NCI-H128 (cell line): ENCODE measurements around the gene ANXA1.
"Not testable (repeated sequence)": the region's sequence is repeated elsewhere in the genome, so short reads cannot be mapped to it uniquely, and the experiment has no call there.

ENCODE experiments used
- DNase-seq: peaks from one replicate; lab custom pipeline; 2025; ENCODE audit not compliant: unreplicated experiment; lab: John Stamatoyannopoulos, UW

Gene ANXA1, protein sequence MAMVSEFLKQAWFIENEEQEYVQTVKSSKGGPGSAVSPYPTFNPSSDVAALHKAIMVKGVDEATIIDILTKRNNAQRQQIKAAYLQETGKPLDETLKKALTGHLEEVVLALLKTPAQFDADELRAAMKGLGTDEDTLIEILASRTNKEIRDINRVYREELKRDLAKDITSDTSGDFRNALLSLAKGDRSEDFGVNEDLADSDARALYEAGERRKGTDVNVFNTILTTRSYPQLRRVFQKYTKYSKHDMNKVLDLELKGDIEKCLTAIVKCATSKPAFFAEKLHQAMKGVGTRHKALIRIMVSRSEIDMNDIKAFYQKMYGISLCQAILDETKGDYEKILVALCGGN

DNA sequence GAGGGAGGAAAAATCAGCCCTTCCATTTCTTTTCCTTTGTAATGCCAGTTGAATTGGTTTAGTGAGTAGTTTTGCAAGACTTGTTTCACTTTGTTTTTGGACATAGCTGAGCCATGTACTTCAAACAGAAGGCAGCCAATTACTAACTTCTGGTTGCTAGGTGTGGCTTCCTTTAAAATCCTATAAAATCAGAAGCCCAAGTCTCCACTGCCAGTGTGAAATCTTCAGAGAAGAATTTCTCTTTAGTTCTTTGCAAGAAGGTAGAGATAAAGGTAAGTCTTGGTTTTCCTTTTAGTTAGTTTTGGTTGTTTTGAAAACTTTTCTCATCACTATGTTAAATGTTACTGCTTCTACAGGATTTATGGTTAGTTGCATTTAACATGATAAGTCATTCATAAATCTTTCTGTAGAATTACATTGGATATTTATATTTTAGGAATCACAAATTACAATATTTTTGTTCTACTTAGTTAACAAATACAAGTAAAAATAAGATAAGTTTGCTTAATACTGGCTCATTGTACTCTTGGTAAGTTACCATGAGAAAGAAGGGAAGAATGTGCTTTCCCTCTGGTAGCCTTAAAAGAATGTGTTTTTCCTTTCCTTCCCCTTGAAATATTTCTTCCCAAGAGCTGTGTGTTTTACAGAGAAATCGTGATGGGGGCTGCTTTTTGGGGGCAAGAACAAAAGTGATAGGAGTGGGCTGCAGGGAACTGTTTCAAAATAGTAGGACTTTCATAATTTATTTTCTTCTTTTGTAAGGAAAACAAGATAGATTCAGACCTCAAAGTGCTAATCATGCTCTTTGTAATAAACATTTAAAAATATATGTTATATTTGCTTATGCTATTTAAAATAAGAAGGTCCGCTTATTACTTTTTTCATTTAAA is at the start of gene ANXA1:
Gene ANXA1, plus strand, starts transcription at position 213 of the 890 bp plus-strand sequence. CDS start 6,671 bp downstream, outside the sequence.
- no peak for DNase-seq

DNA sequence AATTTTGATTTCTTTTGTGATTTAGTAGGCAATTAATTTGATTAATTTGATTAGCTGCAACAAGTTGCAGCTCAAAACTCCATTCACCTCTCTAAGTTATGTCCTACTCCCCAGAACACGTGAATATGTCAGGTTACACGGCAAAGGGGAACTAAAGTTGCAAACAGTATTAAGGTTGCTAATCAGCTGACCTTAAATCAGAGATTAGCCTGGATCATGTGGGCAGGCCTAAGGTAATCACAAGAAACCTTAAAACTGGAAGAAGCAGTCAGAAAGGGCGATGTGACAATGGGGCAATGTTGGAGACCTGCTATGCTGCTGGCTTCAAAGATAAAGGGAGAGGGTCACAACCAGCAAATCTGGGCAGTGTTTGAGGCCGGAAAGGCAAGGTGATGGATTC is 47.3 kb upstream of the ANXA1 start:
- no peak for DNase-seq

DNA sequence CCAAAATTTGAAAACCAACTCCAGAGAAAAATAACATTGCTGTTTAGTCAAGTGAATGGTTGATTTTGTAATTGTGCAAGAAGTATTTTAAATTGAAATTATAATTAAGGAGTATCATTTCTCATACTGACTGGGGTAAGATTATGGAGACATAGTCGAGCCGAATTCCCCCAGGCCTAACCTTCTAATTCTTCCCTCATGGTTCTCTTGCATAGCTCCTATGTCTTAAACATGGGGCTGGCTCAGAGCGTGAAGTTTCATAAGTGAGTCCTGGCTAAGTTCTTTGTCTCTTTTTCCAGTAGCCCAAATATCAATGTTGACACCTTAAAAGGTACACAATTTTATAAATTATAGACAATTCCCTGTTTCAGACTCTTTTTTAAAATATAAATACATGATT is 46.7 kb upstream of the ANXA1 start:
- no peak for DNase-seq

DNA sequence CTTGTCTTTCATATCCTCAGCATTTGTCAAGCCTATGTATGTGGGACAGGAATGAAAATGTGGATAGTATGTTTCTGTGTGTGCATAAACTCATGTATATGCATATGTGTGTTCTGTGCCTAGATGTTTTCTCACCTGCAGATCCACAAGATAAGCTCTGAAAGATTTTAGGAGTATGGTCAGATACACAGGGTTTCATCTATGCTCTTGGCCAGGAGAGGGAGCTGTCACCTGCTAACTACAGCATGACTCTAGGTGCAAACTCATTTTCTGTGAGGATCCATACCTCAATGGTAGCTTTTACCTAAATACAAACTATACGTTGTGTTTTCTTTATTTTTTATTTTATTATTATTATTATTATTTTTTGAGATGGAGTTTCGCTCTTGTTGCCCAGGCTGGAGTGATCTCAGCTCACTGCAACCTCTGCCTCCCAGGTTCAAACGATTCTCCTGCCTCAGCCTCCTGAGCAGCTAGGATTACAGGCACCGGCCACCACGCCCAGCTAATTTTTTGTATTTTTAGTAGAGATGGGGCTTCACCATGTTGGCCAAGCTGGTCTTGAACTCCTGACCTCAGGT is 44.1 kb upstream of the ANXA1 start:
- not testable (repeated sequence) for DNase-seq

DNA sequence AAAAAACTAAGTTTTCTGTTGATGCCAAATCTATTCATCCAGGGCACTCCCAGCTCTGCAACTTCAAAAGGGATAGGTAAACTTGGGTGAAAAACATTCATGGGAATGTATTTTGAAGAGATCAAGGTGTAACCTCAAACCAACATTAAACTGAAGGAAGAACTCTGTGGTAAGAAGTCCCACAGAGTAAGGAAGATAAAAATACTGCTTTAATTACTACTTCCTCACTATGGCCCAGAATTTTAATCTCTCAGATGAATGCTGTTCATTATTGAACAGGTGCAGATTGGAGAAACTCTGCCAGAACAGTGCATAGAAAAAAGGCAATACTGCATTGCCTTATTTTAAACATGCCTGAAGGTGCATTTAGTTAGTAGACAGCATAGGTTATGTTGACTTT is 37.6 kb upstream of the ANXA1 start:
- no peak for DNase-seq

DNA sequence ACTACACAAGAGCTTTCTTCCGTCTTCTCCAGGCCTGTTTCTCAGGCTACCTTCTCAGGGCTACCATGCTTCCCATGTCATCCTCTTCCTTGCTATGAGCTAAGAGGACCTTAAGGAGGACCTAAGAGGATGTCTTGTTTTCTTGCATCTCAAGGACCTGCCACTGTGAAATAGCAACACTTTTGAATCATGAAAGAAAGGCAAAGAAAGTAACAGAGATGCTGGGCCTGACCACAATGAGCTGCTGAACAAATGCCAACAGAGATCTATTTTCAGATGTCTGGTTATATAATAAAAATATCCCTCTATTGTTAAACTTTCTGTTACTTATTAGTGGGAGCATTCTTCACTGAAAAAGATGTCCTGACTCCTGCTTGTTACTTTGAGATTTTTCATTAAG is 36.7 kb upstream of the ANXA1 start:
- no peak for DNase-seq

DNA sequence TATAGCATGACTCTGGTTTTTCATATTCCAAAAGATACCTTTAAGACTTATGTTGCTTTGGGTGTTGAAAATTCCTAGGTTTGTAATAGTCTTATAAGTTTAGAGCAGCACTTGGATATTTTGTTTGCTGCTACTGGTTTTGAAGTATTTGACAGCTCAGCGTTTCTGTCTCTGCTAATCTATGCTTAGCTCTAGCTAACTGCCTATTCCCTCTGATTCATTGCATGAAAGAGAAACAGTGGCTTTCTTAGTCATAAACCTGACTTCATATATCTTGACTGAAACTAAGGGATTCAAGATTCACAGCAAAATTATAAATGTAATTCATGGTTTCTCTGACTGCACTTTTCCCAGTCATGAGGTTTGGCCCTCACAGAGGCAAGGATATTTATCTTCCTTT is 35.6 kb upstream of the ANXA1 start:
- no peak for DNase-seq

DNA sequence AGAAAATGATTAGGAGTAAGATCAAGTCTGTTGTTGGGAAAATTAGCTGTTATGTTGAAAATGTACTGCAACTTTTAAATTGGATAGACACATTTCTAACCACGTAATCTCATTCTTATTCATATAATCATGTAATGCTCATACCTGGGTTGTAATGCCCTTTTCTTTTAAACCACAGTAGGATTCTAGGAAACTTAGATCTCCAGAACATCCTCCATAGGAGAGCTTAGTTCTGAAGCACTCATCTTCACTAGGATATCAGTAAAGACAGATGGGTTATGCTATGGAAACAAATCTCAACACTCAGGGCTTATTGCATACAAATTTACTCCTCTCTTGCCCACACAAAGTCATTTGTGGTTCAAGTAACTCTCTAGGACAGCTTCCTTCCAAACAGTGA is 34.8 kb upstream of the ANXA1 start:
- DNase-seq: no peak

DNA sequence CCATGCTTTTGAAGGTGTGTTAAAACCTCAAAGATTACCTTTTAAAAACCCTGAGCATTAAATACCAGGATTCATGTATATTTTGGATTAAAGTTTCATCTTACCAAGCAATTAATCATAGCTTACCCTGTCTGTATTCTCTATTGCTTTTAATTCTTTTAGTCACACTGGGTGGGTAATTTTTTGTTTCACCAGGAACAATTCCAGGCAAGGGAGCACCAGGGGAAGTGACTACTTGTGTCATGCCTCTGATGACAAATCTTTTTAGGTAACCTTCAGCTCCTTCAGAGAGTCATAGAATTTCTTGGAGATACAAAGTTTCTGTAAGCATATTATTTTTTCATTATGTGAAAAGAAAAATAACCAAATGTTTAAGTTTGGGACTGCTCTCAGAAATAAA is 33.4 kb upstream of the ANXA1 start:
- no peak for DNase-seq

DNA sequence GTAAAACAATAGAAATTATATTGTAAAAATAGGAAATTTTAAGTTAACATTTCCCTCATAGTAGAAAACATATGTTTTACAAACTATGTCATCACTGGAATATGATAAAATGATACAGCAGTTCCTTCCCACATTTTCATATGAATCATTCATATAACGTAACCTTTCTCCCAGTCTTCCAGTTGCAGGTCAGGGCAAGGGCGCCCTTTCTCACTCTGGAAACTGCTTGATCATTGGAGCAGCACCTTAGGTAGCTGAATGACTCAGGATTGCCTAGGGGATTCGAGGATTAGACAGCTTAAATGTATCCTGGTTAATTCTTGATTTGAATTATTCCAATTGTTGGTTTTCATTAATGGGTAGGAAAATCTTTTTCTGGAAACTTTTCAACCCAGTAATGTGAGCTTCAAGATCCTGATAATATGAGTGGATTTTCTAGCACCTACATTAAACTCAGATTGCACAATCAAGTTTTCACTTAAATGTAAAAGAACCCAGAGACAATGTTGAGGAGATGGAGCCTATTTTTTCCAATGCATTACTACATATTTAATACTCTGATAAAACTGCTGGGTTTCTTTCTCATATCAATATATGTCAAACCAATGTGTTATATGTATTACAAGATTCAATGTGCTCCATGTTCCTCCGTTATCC is 32.6 kb upstream of the ANXA1 start:
- no peak for DNase-seq

DNA sequence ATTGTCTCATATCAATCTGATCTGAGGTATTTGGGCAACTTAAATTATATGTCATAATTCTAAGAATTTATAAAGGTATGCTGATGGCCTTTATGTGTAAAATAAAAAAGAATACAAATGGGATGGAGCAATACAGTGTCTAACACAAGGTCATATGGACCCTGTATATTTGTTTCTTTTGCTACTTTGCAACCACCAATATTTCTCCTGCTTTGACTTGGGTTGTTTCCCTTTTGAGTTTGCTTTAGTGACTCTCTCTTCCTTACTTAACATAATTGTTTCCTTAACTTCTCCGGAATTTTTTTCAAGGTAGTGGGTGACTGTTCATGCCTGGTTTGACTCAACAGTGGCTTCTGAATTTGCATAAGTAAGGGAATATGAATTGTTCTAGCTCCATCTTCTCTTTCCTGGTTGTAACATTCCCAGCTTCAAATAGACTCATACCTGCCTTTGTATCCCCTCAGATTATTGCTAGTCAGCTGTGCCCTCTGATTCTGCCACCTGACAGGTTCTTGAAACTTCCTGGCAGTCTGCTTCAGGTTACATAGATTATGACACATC is 30.2 kb upstream of the ANXA1 start:
- DNase-seq: no peak

DNA sequence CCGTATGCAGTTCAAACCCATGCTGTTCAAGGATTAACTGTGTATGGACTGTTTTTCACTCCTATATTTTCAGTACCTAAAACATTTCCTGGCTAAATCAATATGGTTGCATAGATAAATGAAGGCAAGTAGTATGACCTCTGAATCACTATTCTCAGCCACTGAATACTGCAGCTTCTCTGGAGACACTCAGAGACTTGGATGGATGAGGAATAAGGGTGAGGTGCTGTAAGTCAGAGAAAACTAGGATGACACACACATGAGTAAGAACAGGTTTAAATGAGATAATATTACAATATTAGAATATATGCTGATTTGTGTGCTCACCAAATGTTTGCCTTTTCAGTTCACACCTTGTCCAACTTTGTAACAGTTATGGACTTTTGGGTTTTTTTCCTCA is 26.0 kb upstream of the ANXA1 start:
- DNase-seq: no peak

DNA sequence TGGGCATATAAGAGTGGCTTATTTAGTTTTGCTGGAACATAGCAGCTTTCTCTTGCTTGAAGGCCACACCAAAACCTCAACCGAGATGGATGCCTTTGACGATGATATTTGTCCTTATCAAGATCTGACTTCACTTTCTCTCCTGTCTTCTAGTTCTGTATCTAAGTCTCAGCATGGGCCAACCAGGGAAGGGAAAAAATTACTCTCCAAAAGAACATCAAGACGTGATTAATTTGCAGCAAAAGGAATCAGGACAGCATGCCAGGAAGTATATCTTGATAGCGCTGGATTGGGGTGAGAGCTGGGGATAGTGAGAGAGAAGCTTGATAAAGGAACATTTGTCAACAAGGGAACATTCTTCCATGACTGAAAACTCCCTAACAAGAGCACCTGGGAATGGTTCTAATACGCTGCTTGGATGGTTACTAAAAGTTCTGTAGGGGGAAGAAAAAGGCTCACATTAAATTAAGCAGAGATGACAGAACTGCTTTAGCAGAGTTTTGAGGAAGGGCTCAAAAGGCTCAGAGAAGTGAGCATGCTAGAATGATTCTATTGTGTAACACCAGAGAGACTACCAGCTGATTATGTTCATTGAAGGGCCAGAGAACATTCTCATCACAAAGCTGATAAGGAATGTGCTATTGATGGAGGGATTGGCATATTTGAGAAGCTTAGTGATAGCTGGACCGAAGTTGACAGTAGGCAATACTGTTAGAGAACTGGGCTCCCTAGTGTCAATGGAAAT is 21.6 kb upstream of the ANXA1 start:
- no peak for DNase-seq

DNA sequence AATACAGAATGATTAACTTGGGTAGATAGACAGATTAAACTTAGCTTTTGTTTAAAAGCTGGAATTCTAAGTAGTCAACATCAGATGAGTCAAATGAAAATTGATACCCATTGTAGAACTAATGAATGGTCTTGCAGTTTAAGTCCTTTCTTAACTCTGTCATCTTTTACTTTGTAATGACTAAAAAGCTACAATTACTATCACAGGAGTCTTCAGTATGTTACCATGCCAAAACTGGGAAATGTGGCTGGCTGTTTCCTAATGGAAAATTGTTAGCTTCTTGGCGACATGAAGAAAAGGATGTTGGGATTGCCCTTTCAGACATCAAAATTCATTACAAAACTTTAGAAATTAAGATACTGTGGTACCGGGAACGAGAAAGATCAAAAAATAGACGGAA is 20.2 kb upstream of the ANXA1 start:
- DNase-seq: no peak

DNA sequence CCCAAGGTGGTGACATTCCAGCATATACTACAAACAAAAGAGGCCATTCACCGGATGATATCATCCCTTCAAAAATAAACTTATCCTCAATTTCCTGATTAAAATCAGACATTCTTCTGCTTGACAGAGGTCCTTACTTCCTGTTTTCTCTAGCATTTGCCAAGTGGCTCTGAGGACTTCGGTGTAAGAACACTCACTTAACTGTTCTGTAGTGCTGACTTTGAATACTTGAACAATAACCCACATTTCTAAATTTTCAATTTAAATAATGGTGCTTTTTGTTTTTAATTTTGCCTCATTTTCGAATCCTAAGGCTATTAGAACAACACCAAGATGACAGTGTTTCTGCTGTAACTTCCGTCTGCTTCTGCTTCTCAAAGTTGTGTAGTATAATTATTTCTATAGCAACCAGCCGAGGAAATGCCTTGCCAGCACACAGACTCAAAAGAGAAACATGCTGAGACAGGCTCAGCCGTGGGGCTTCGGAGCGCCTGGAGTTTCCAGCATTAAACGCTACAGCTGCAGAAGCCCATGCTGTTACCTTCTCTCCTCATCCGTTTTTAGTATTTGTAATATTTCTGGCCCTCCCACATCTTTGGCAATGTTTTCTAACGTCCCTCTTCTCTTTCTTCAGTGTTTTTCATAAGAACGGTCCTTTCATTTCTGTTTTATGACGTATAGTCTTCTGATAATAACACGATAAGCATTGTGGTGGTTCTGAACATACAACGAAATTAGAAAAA is 19.5 kb upstream of the ANXA1 start:
- DNase-seq: no peak

DNA sequence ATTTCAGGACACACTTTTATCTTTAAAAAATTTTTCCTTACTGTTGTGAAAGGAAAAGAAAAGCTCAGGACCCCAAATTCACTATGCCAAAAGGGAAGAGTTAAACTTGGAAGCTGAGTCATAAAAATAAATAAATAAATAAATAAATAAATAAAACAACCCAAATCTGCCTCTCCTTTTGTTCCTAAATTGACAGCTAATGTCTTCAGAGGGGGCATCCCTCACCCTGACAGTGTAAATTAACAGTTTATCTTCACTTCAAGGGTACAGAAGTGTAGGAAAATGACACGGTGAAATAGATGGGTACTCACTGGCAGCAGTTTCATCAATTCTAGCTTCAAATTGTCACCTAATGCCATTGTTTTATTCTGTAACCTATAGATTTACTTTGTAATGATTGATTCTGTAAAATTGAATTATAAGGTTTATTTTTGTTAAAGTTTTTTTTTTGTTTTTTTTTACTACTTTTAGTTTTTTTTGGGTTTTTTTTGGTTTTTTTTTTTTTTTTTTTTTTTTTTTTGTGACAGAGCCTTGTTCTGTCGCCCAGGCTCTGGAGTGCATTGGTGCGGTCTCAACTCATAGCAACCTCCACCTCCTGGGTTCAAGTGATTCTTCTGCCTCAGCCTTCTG is 18.5 kb upstream of the ANXA1 start:
- no peak for DNase-seq

DNA sequence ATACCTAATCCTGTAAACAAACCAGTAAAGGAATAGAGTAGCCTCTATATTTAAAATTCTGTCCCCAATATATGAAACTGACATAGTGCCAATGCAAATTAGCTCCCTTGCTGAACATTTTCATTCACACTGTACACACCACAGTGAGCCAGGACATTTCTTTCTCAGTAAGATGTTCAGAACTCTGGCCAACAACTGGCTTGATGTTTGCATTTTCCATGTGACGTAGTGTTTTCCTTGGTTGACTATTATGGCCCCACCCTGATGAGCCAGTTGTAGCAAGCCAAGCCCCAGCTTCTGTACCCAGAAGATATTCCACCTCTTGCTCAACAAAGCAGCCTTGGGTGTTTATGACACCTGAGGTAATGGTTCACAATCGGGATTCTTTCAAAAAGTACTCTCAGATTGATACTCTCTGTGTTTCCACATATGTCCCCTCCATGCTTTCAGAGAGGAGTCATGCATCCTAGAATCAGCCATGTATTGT is 17.7 kb upstream of the ANXA1 start:
- DNase-seq: no peak

DNA sequence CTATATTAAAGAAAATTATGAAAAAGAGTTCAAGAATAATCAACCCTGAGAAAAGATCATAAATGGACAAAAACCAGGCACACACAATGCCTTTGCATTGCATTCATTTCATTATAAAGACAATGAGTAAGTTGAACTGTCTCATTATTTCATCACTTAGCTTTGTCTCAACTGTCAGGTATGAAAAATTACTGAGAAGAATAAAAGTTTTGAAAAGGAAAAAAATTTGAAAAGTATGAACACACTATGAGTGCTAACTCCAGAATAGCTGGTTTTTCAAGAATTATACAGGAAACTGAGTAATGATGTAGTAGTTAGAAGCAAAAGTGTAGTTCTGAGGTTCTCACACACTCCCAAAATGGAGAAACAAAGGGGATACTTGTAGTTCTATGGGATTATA is 16.3 kb upstream of the ANXA1 start:
- DNase-seq: no peak

DNA sequence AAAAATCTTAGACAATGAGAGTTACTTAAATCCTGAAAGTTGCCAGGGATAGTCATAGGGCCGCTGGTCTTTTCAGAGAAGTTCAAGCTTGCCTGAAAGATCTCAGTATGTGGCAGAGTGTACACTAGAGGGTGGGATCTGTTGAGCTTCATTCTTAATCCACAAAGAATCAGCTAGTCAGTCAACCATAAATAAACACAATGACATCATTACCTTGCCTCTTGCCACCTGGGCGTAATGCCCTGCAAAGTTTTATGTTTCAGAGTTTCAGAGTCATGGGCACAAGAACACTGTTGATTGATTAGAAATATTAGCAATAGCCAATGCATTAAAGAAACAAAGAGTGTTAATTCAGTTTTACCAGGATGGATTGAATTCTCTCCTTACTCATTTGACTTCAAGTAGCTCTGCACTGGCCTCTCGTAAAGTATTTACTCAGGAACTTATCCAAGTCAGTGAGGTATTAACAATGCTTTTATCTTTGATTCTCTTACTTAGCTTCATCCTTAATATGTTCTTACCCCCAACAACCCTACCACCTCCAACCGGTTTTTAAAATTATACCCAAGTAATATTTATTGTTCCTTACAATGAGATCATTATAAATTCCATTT is 14.3 kb upstream of the ANXA1 start:
- no peak for DNase-seq
